ENCODE results near the gene RNF13. TPM values are rescaled to one million over a fixed set of nuclear protein-coding genes. Genes with fewer than 3 reads are reported as not detected.
A peak's percentile ranks its signal among the peaks of the same experiment; 100 is the strongest.

Gene RNF13
- 173 TPM for total RNA-seq

GRCh38 chr3:149812606-149813366, at the start of gene RNF13:
Gene RNF13 (plus strand): TSS chr3:149813215. CDS start chr3:149846027, 32,812 bp downstream.
- ATAC-seq (peak; percentile 98), DNase-seq (ENCODE audit: low spot score) (peak; percentile 98)
- intact Hi-C loops (cut with DNase I): no loop called here

- intact Hi-C loops (cut with DNase I): no loop called here
- no peak for DNase-seq (ENCODE audit: low spot score)
- no peak for ATAC-seq
These were observed 49.3 kb upstream of the RNF13 start for GRCh38 chr3:149763565-149764195.

GRCh38 chr3:149764302-149764701, 48.7 kb upstream of the RNF13 start:
- DNase-seq (ENCODE audit: low spot score): no peak
- intact Hi-C loops (cut with DNase I): no loop called here
- no peak for ATAC-seq

GRCh38 chr3:149765762-149766334, 47.2 kb upstream of the RNF13 start:
- peak; percentile 65 for ATAC-seq
- intact Hi-C loops (cut with DNase I): no loop called here

GRCh38 chr3:149767720-149768119, 45.3 kb upstream of the RNF13 start:
- intact Hi-C loops (cut with DNase I): no loop called here
- ATAC-seq (peak; percentile 26), DNase-seq (ENCODE audit: low spot score) (no peak)

More at GRCh38 chr3:149765762-149766334, 47.2 kb upstream of the RNF13 start:
- DNase-seq (ENCODE audit: low spot score): no peak

GRCh38 chr3:149768704-149769103, 44.3 kb upstream of the RNF13 start:
- DNase-seq (ENCODE audit: low spot score) (no peak), ATAC-seq (no peak)
- intact Hi-C loops (cut with DNase I): no loop called here

- no peak for DNase-seq (ENCODE audit: low spot score)
- intact Hi-C loops (cut with DNase I): no loop called here
- ATAC-seq: no peak
These were observed 42.8 kb upstream of the RNF13 start for GRCh38 chr3:149770246-149770645.

- intact Hi-C loops (cut with DNase I): no loop called here
- peak; percentile 77 for ATAC-seq
- DNase-seq (ENCODE audit: low spot score): peak; percentile 62
These were observed 41.3 kb upstream of the RNF13 start for GRCh38 chr3:149771652-149772271.

GRCh38 chr3:149772861-149773260, 40.2 kb upstream of the RNF13 start:
- intact Hi-C loops (cut with DNase I): no loop called here
- DNase-seq (ENCODE audit: low spot score) (no peak), ATAC-seq (no peak)

GRCh38 chr3:149776170-149776569, 36.8 kb upstream of the RNF13 start:
- no peak for ATAC-seq
- intact Hi-C loops (cut with DNase I): no loop called here
- no peak for DNase-seq (ENCODE audit: low spot score)

GRCh38 chr3:149777414-149778214, 35.4 kb upstream of the RNF13 start:
- no peak for ATAC-seq
- DNase-seq (ENCODE audit: low spot score): no peak
- intact Hi-C loops (cut with DNase I): no loop called here

- intact Hi-C loops (cut with DNase I): no loop called here
- ATAC-seq (peak; percentile 55), DNase-seq (ENCODE audit: low spot score) (no peak)
These were observed 31.8 kb upstream of the RNF13 start for GRCh38 chr3:149781211-149781610.

GRCh38 chr3:149781741-149782140, 31.3 kb upstream of the RNF13 start:
- DNase-seq (ENCODE audit: low spot score): no peak
- intact Hi-C loops (cut with DNase I): no loop called here
- no peak for ATAC-seq

- ATAC-seq (peak; percentile 83), DNase-seq (ENCODE audit: low spot score) (no peak)
- intact Hi-C loops (cut with DNase I): no loop called here
These were observed 29.4 kb upstream of the RNF13 start for GRCh38 chr3:149783576-149783975.

GRCh38 chr3:149784064-149784704, 28.8 kb upstream of the RNF13 start:
- ATAC-seq (peak; percentile 48), DNase-seq (ENCODE audit: low spot score) (no peak)
- intact Hi-C loops (cut with DNase I): no loop called here

- no peak for DNase-seq (ENCODE audit: low spot score)
- no peak for ATAC-seq
- intact Hi-C loops (cut with DNase I): no loop called here
These were observed 22.7 kb upstream of the RNF13 start for GRCh38 chr3:149790268-149790667.

GRCh38 chr3:149790698-149791097, 22.3 kb upstream of the RNF13 start:
- intact Hi-C loops (cut with DNase I): no loop called here
- ATAC-seq (no peak), DNase-seq (ENCODE audit: low spot score) (no peak)

- intact Hi-C loops (cut with DNase I): no loop called here
- peak; percentile 38 for ATAC-seq
- no peak for DNase-seq (ENCODE audit: low spot score)
These were observed 20.4 kb upstream of the RNF13 start, which contains the start of gene ANKUB1 for GRCh38 chr3:149792452-149793270. Gene ANKUB1 (minus strand): TSS chr3:149792554. CDS start chr3:149792366, 188 bp downstream.
